Measurements from ENCODE around the gene ALDH7A1. TPM values are rescaled to one million over a fixed set of nuclear protein-coding genes. Genes with fewer than 3 reads are reported as not detected.

Gene ALDH7A1
- total and polyA plus RNA-seq, 10 of the 15 experiments (the other 5 are each of a cell fraction or from before 2014, with no cell fraction given) = 0.18 to 1.0 (median 0.41) TPM; not detected in 1

DNA sequence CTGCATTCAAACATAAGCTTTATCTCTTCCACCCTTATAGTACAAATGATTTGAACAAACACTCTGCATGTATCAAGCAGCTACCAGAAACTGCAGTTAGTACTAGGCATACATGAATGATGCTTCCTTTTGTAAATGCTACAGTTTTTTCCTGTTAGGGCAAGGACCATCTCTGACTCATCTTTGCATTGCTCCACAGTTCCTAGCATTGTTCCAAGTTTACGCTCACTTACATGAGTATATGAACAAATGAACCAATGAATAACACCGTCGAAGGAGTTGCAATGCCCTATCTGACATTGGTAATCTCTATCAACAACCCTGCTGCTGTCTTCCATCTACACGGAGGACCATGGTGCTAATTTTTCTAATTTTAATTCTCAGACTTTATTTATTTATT, 2.1 kb upstream of the ALDH7A1 start:
- ATAC-seq (no peak), FAIRE-seq (no peak), DNase-seq (ENCODE audit: low read depth, low spot score) (no peak)
- peaks cover 4% of the 10 kb centered on the region; the same call in 2 of the 3 replicates for H3K9me3 ChIP-seq (replicated peaks; ENCODE audit: control insufficient read depth, insufficient read depth, low read length)
- intact Hi-C loops (cut with micrococcal nuclease; ENCODE audit: unreplicated experiment) = no loop called here
- in situ Hi-C loops (cut with MboI) = no loop called here
- H3K79me2 ChIP-seq (ENCODE audit: control insufficient read depth, insufficient read depth, low read length) = peaks cover 12% of the 10 kb centered on the region
- no peak overlapping the region for H3K9ac ChIP-seq (ENCODE audit: control insufficient read depth, insufficient read depth, low read length)
- peaks cover 0 to 2% of the 10 kb centered on the region in 2 experiments; a peak in 3 of 4 replicates for H3K27me3 ChIP-seq (replicated peaks in 1 of 2; ENCODE audit: control insufficient read depth in 2 of 2, insufficient read depth in 2 of 2, low read length in 1 of 2)
- no peak overlapping the region for H2AFZ ChIP-seq (ENCODE audit: control insufficient read depth, low read depth, low read length)
- POLR2A ChIA-PET = no interaction called here
- SMC1A ChIA-PET (ENCODE audit: uncharacterized antibody, unreplicated experiment) = no interaction called here
- TF ChIP-seq ZBED1 (IDR thresholded peaks at IDR 0.05; ENCODE audit: borderline replicate concordance) (no peak), BHLHE40 (IDR thresholded peaks at IDR 0.05; ENCODE audit: borderline replicate concordance in 1 of 2, low read depth in 2 of 2, low read length in 1 of 2) (no peak), JUND (IDR thresholded peaks at IDR 0.05; ENCODE audit: low read depth, low read length) (no peak), KDM1A (IDR thresholded peaks at IDR 0.05; ENCODE audit: borderline replicate concordance) (no peak), SREBF1 (IDR thresholded peaks at IDR 0.05; ENCODE audit: low read length) (no peak), ESRRA (IDR thresholded peaks at IDR 0.05; ENCODE audit: low read length) (no peak), ZNF384 (IDR thresholded peaks at IDR 0.05; ENCODE audit: borderline replicate concordance, low read depth, low read length) (no peak), SMARCA5 (IDR thresholded peaks at IDR 0.05) (no peak), TCF12 (IDR thresholded peaks at IDR 0.05; ENCODE audit: low read depth, low read length) (no peak), CBX5 (IDR thresholded peaks at IDR 0.05; ENCODE audit: low read depth) (no peak), SREBF2 (IDR thresholded peaks at IDR 0.05; ENCODE audit: low read length) (no peak), TAF1 (IDR thresholded peaks at IDR 0.05; ENCODE audit: borderline replicate concordance, low read depth, low read length) (no peak), BRCA1 (IDR thresholded peaks at IDR 0.05; ENCODE audit: low read depth, low read length) (no peak)
- TF ChIP-seq, protein P1, sequence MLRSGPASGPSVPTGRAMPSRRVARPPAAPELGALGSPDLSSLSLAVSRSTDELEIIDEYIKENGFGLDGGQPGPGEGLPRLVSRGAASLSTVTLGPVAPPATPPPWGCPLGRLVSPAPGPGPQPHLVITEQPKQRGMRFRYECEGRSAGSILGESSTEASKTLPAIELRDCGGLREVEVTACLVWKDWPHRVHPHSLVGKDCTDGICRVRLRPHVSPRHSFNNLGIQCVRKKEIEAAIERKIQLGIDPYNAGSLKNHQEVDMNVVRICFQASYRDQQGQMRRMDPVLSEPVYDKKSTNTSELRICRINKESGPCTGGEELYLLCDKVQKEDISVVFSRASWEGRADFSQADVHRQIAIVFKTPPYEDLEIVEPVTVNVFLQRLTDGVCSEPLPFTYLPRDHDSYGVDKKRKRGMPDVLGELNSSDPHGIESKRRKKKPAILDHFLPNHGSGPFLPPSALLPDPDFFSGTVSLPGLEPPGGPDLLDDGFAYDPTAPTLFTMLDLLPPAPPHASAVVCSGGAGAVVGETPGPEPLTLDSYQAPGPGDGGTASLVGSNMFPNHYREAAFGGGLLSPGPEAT (IDR thresholded peaks at IDR 0.05; ENCODE audit: low read depth) = no peak
- TF ChIP-seq, protein P2, sequence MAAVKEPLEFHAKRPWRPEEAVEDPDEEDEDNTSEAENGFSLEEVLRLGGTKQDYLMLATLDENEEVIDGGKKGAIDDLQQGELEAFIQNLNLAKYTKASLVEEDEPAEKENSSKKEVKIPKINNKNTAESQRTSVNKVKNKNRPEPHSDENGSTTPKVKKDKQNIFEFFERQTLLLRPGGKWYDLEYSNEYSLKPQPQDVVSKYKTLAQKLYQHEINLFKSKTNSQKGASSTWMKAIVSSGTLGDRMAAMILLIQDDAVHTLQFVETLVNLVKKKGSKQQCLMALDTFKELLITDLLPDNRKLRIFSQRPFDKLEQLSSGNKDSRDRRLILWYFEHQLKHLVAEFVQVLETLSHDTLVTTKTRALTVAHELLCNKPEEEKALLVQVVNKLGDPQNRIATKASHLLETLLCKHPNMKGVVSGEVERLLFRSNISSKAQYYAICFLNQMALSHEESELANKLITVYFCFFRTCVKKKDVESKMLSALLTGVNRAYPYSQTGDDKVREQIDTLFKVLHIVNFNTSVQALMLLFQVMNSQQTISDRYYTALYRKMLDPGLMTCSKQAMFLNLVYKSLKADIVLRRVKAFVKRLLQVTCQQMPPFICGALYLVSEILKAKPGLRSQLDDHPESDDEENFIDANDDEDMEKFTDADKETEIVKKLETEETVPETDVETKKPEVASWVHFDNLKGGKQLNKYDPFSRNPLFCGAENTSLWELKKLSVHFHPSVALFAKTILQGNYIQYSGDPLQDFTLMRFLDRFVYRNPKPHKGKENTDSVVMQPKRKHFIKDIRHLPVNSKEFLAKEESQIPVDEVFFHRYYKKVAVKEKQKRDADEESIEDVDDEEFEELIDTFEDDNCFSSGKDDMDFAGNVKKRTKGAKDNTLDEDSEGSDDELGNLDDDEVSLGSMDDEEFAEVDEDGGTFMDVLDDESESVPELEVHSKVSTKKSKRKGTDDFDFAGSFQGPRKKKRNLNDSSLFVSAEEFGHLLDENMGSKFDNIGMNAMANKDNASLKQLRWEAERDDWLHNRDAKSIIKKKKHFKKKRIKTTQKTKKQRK (IDR thresholded peaks at IDR 0.05; ENCODE audit: low read depth, low read length) = no peak
- no TSS peak for BruUV-seq (replicated peaks)
- RAD21 ChIA-PET (ENCODE audit: unreplicated experiment) = no interaction called here
- CTCF ChIA-PET = no interaction called here
- no peaks in the 10 kb centered on the region for H4K20me1 ChIP-seq (ENCODE audit: control insufficient read depth, insufficient read depth)
- 86% methylated on average over 4 of the region's 4 CpGs for WGBS (ENCODE audit: insufficient coverage, insufficient replicate concordance, low lambda C conversion rate, missing lambda C conversion rate)
- H3K27ac ChIP-seq (ENCODE audit: control insufficient read depth, insufficient read depth) = no peak overlapping the region
- no peak overlapping the region for H3K4me3 ChIP-seq
- no peak overlapping the region for H3K4me2 ChIP-seq (ENCODE audit: control insufficient read depth, insufficient read depth)
- H3K36me3 ChIP-seq (ENCODE audit: control insufficient read depth in 2 of 2, insufficient read depth in 2 of 2, low read length in 1 of 2) = no peaks in the 10 kb centered on the region
- H3K4me1 ChIP-seq (ENCODE audit: control insufficient read depth, insufficient read depth, low read length) = no peaks in the 10 kb centered on the region; the same call in 1 of the 2 replicates
